Fibroblast of gingiva (primary cell): Measurements from ENCODE around the gene THOP1.

Source experiments
- DNase-seq: peaks from one replicate; pipeline ENCODE4 v3.0.0-alpha.2; 2011; ENCODE audit warnings: low read depth

Gene THOP1

GRCh38 chr19:2854849-2855248 lies 69.5 kb downstream of the THOP1 start:
- no peak for DNase-seq

DNA sequence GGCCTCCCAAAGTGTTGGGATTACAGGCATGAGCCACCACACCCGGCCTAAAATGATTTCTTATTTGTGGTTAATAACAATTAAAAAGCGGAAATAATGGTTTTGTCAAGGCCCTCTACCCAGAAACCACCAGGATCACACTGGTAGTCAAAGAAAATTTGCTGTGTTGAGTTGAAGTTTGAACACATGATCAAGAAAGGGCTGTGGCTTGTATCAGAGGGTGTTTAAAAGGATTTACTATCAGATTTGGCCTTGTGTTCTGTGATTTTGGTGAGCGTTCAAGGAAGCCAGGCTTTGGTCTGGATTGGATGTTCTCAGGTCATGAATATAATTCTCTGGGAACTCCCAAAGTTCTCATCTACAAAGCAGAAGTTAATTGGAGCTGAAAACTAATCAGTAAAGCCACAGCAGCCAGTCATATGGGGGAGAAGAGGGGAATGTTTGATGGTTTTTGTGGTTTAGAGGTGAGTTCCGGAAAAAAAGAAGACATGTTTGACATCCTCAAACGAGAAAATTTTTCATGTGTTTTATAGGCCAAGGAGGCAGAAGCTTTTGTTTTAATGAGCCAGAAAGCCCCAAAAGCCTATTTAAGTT lies 71.3 kb downstream of the THOP1 start:
- DNase-seq: no peak

GRCh38 chr19:2858864-2859263 lies 73.6 kb downstream of the THOP1 start:
- DNase-seq: no peak

DNA sequence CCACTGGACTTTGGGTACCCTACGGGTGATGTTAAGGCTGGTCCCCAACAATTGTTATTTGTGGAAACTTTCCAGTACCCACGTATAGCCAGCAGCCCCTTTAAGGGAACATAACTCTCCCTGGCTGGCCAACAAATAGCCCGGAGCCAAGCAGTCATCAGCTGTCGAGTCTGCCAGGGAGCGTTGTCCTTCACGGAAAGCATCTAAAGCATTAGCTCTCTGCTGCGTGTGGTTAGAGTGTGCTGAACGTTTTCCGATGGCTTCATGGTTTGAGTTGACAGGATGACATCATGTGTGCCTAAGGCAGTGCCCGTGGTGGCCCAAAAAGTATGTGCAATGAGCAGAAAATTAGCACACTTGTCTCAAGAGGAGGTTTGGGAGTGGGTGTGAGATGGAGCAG lies 78.5 kb downstream of the THOP1 start:
- no peak for DNase-seq
